Measurements from ENCODE around the gene POLD3. TPM values are rescaled to one million over a fixed set of nuclear protein-coding genes. Genes with fewer than 3 reads are reported as not detected.

POLD3 gene
- total RNA-seq, 4 donors from 2014 or later = 9.1 to 18.7 (median 12.4) TPM

- 95 to 96% methylated on average over 2 of the region's 3 CpGs for WGBS, 2 donors (ENCODE audit: low coverage in 1 of 2)
- no peak for TF ChIP-seq CTCF (IDR thresholded peaks at IDR 0.05)
- TF ChIP-seq POLR2A (IDR thresholded peaks at IDR 0.05) = no peak
- TF ChIP-seq EP300 (IDR thresholded peaks at IDR 0.05) = no peak
- no peak for TF ChIP-seq POLR2AphosphoS5 (IDR thresholded peaks at IDR 0.05)
- Histone ChIP-seq H3K36me3 (no peaks in the 10 kb centered on the region), H3K27ac (no peak overlapping the region), H3K4me1 (no peaks in the 10 kb centered on the region), H3K4me3 (no peak overlapping the region), H3K27me3 (no peaks in the 10 kb centered on the region), H3K9me3 (no peaks in the 10 kb centered on the region)
- ATAC-seq = no peak
These were observed 16.4 kb upstream of the POLD3 start for GRCh38 chr11:74575999-74576398.

GRCh38 chr11:74577181-74577580 lies 15.2 kb upstream of the POLD3 start:
- Histone ChIP-seq H3K4me3 (no peak overlapping the region), H3K36me3 (no peaks in the 10 kb centered on the region), H3K9me3 (no peaks in the 10 kb centered on the region), H3K27ac (no peak overlapping the region), H3K4me1 (no peaks in the 10 kb centered on the region), H3K27me3 (no peaks in the 10 kb centered on the region)
- no peak for ATAC-seq
- WGBS, 2 donors (ENCODE audit: low coverage in 1 of 2) = 82% methylated on average over 4 of the region's 4 CpGs; no CpG with 5 or more reads in 1 of the 2 donors
- TF ChIP-seq EP300 (IDR thresholded peaks at IDR 0.05) (no peak), CTCF (IDR thresholded peaks at IDR 0.05) (no peak), POLR2A (IDR thresholded peaks at IDR 0.05) (no peak), POLR2AphosphoS5 (IDR thresholded peaks at IDR 0.05) (no peak)

- Histone ChIP-seq H3K4me3 (no peak overlapping the region), H3K4me1 (no peaks in the 10 kb centered on the region), H3K27ac (no peak overlapping the region), H3K36me3 (no peaks in the 10 kb centered on the region), H3K27me3 (no peaks in the 10 kb centered on the region), H3K9me3 (no peaks in the 10 kb centered on the region)
- no peak for ATAC-seq
- WGBS, 2 donors (ENCODE audit: low coverage in 1 of 2) = 40 to 83% methylated on average over 3 of the region's 6 CpGs
- TF ChIP-seq EP300 (IDR thresholded peaks at IDR 0.05) = no peak
- TF ChIP-seq CTCF (IDR thresholded peaks at IDR 0.05) = no peak
- TF ChIP-seq POLR2AphosphoS5 (IDR thresholded peaks at IDR 0.05) = no peak
- TF ChIP-seq POLR2A (IDR thresholded peaks at IDR 0.05) = no peak
These were observed 14.6 kb upstream of the POLD3 start for GRCh38 chr11:74577624-74578396.

- no peak for TF ChIP-seq POLR2AphosphoS5 (IDR thresholded peaks at IDR 0.05)
- TF ChIP-seq CTCF (IDR thresholded peaks at IDR 0.05) = no peak
- TF ChIP-seq EP300 (IDR thresholded peaks at IDR 0.05) = no peak
- TF ChIP-seq POLR2A (IDR thresholded peaks at IDR 0.05) = no peak
- Histone ChIP-seq H3K4me1 (no peaks in the 10 kb centered on the region), H3K27me3 (no peaks in the 10 kb centered on the region), H3K9me3 (no peaks in the 10 kb centered on the region), H3K36me3 (no peaks in the 10 kb centered on the region), H3K27ac (no peak overlapping the region), H3K4me3 (no peak overlapping the region)
- 63 to 71% methylated on average over 5 to 6 of the region's 6 CpGs for WGBS, 2 donors (ENCODE audit: low coverage in 1 of 2)
- ATAC-seq = no peak
These were observed 12.7 kb upstream of the POLD3 start for GRCh38 chr11:74579577-74580270.

All from gastroesophageal sphincter (tissue), 4 donors.